Thyroid gland (tissue), 4 donors: Measurements from ENCODE around the gene RPL18.

Source experiments
- CTCF ChIP-seq, 6 experiments: fragments of 200-600 bp in 3 of 6; fragments of 450-650 bp in 3 of 6; sonication (generic) in 3 of 6; IDR thresholded peaks; one replicate each; pipeline ENCODE4 v1.5.1; 2016 to 2019; ENCODE audit warnings: antibody characterized with exemption in 6 of 6, mild to moderate bottlenecking in 2 of 6, inconsistent platforms in 1 of 6, moderate library complexity in 1 of 6
- POLR2A ChIP-seq, 2 donors: fragments of 450-650 bp; IDR thresholded peaks; one replicate each; pipeline ENCODE4 v1.6.1; 2017; ENCODE audit warnings: antibody characterized with exemption in 2 of 2, mild to moderate bottlenecking in 2 of 2, moderate library complexity in 1 of 2

- TF ChIP-seq CTCF (IDR thresholded peaks at IDR 0.05) (no peak), POLR2A (IDR thresholded peaks at IDR 0.05) (no peak)
Measured at GRCh38 chr19:48596237-48596636, 22.7 kb downstream of the RPL18 start.
